GM12801 (cell line): ENCODE measurements around the gene PSMC5.
"Not testable (repeated sequence)": the region's sequence is repeated elsewhere in the genome, so short reads cannot be mapped to it uniquely, and the experiment has no call there.

Experiments used
- CTCF ChIP-seq: IDR thresholded peaks from one replicate; pipeline ENCODE4 v1.5.1; 2011; ENCODE audit warnings: control low read depth; ENCODE audit not compliant: insufficient read length; ENCODE audit errors: extremely low read depth

The PSMC5 gene

GRCh38 chr17:63850401-63850800, 23.2 kb downstream of the PSMC5 start:
- TF ChIP-seq CTCF, result no peak

GRCh38 chr17:63853260-63853659, 26.0 kb downstream of the PSMC5 start:
- no peak for TF ChIP-seq CTCF

- TF ChIP-seq CTCF, result no peak
Measured at GRCh38 chr17:63854709-63855108, 27.5 kb downstream of the PSMC5 start.

- no peak for TF ChIP-seq CTCF
Measured at GRCh38 chr17:63855185-63855584, 28.0 kb downstream of the PSMC5 start.

GRCh38 chr17:63859257-63859656, 32.0 kb downstream of the PSMC5 start:
- no peak for TF ChIP-seq CTCF

- not testable (repeated sequence) for TF ChIP-seq CTCF
Measured at GRCh38 chr17:63873577-63873976, 46.3 kb downstream of the PSMC5 start, which contains the start of gene CSH2. CSH2 (minus strand) TSS chr17:63873677; CDS start chr17:63873614, 63 bp downstream.

GRCh38 chr17:63880706-63881105, 53.5 kb downstream of the PSMC5 start:
- TF ChIP-seq CTCF, result no peak
